Liver (tissue), 9 donors: ENCODE measurements around the gene CDS1. TPM values are rescaled to one million over a fixed set of nuclear protein-coding genes. Genes with fewer than 3 reads are reported as not detected.

Experiments
- DNase-seq: peaks from one replicate; pipeline ENCODE4 v3.0.0-alpha.2; 2017; ENCODE audit warnings: low spot score
- H3K27ac ChIP-seq, 2 donors: one replicate each; pipeline ENCODE4 v1.7.0; 2013; ENCODE audit warnings: inconsistent platforms in 2 of 2, low read length in 2 of 2, control low read depth in 1 of 2, low read depth in 1 of 2, mild to moderate bottlenecking in 1 of 2
- H3K27me3 ChIP-seq, 4 donors: one replicate each; pipeline versions ENCODE4 v1.6.1 to v1.7.0; 2013; ENCODE audit warnings: low read length in 3 of 4, inconsistent platforms in 1 of 4, mild to moderate bottlenecking in 1 of 4, moderate library complexity in 1 of 4; ENCODE audit not compliant: control insufficient read depth in 4 of 4, insufficient read depth in 4 of 4
- H3K36me3 ChIP-seq, 4 donors: one replicate each; pipeline versions ENCODE4 v1.6.1 to v1.7.0; 2013; ENCODE audit warnings: low read length in 3 of 4, mild to moderate bottlenecking in 3 of 4, low read depth in 1 of 4, moderate library complexity in 1 of 4; ENCODE audit not compliant: control insufficient read depth in 4 of 4, insufficient read depth in 3 of 4
- H3K4me1 ChIP-seq, 4 donors: one replicate each; pipeline versions ENCODE4 v1.6.1 to v1.7.0; 2013; ENCODE audit warnings: low read length in 3 of 4, mild to moderate bottlenecking in 3 of 4, moderate library complexity in 1 of 4; ENCODE audit not compliant: control insufficient read depth in 4 of 4, insufficient read depth in 4 of 4
- H3K4me3 ChIP-seq, 3 donors: one replicate each; pipeline versions ENCODE4 v1.6.1 to v1.7.0; 2013; ENCODE audit warnings: low read length in 3 of 3, control low read depth in 1 of 3, low read depth in 1 of 3, mild to moderate bottlenecking in 1 of 3
- H3K9ac ChIP-seq, 2 donors: one replicate each; pipeline ENCODE4 v1.7.0; 2013; ENCODE audit warnings: low read length in 2 of 2, mild to moderate bottlenecking in 2 of 2, moderate library complexity in 2 of 2, control low read depth in 1 of 2, low read depth in 1 of 2
- H3K9me3 ChIP-seq, 4 donors: one replicate each; pipeline versions ENCODE4 v1.6.1 to v1.7.0; 2013; ENCODE audit warnings: low read length in 3 of 4; ENCODE audit not compliant: control insufficient read depth in 4 of 4
- EGR1 ChIP-seq, 2 donors: IDR thresholded peaks; 2 replicates each; pipeline ENCODE4 v1.6.1; 2016 to 2018; ENCODE audit warnings: antibody characterized with exemption in 2 of 2, low read depth in 2 of 2
- FOXA2 ChIP-seq: IDR thresholded peaks from 2 replicates; pipeline ENCODE4 v1.6.1; 2016; ENCODE audit warnings: antibody characterized with exemption
- GABPA ChIP-seq, 2 donors: IDR thresholded peaks in 1 of 2; conservative IDR thresholded peaks in 1 of 2; 2 replicates each; pipeline ENCODE4 v1.6.1; 2016; ENCODE audit warnings: antibody characterized with exemption in 2 of 2, mild to moderate bottlenecking in 1 of 2, moderate library complexity in 1 of 2
- HNF4A ChIP-seq, 2 donors: conservative IDR thresholded peaks; 2 replicates each; pipeline ENCODE4 v1.6.1; 2016; ENCODE audit warnings: antibody characterized with exemption in 2 of 2, mild to moderate bottlenecking in 2 of 2
- HNF4G ChIP-seq: IDR thresholded peaks from 2 replicates; pipeline ENCODE4 v1.6.1; 2016; ENCODE audit warnings: antibody characterized with exemption
- NR2F2 ChIP-seq: IDR thresholded peaks from 2 replicates; pipeline ENCODE4 v1.6.1; 2016; ENCODE audit warnings: antibody characterized with exemption
- RAD21 ChIP-seq, 2 donors: IDR thresholded peaks; 2 replicates each; pipeline ENCODE4 v1.6.1; 2016; ENCODE audit warnings: antibody characterized with exemption in 2 of 2, mild to moderate bottlenecking in 2 of 2
- RXRA ChIP-seq, 2 donors: IDR thresholded peaks; 2 replicates each; pipeline ENCODE4 v1.6.1; 2017 to 2018; ENCODE audit warnings: antibody characterized with exemption in 2 of 2, mild to moderate bottlenecking in 1 of 2
- SP1 ChIP-seq: IDR thresholded peaks from 2 replicates; pipeline ENCODE4 v1.6.1; 2018; ENCODE audit warnings: antibody characterized with exemption, mild to moderate bottlenecking
- TAF1 ChIP-seq: conservative IDR thresholded peaks from 2 replicates; pipeline ENCODE4 v1.6.1; 2016; ENCODE audit warnings: antibody characterized with exemption, mild to moderate bottlenecking
- YY1 ChIP-seq: IDR thresholded peaks from 2 replicates; pipeline ENCODE4 v1.6.1; 2016; ENCODE audit warnings: antibody characterized with exemption, mild to moderate bottlenecking
- WGBS: extraction: QIAGEN DNeasy Blood & Tissue Kit; methylation state at CpG from one replicate; pipeline ENCODE4 v1.1.7; 2013; 5-methylcytosine and 5-hydroxymethylcytosine counted together
- polyA plus RNA-seq, 2 donors: library from polyadenylated mRNA; stranded (reverse) in 1 of 2; unstranded in 1 of 2; fragments of 200-250 nt in 1 of 2; fragments of >200 nt in 1 of 2; fragmentation: Nextera tagmentation in 1 of 2; extraction: Ambion mirVana in 1 of 2; gene quantifications; one replicate each; pipeline versions ENCODE4 v1.2.1 to v1.2.3, GENCODE V29; 2013 to 2015
- total RNA-seq, 2 donors: library from RNA; depleted of rRNA; stranded (reverse); fragments of >200 nt; gene quantifications; one replicate each; pipeline ENCODE4 v1.2.3, GENCODE V29; 2014
- TF ChIP-seq, protein P1 (sequence below): fragments of 150-350 bp; IDR thresholded peaks from 2 replicates; pipeline ENCODE4 v1.5.1; 2017; ENCODE audit warnings: improper control_type of control experiment, low read depth, low read length; ENCODE audit not compliant: missing input control
- TF ChIP-seq, protein P2 (sequence below): IDR thresholded peaks from 2 replicates; pipeline ENCODE4 v1.6.1; 2016; ENCODE audit warnings: antibody characterized with exemption
- TF ChIP-seq, protein P3 (sequence below): IDR thresholded peaks from 2 replicates; pipeline ENCODE4 v1.6.1; 2016; ENCODE audit warnings: antibody characterized with exemption, mild to moderate bottlenecking
- TF ChIP-seq, protein P4 (sequence below): IDR thresholded peaks from 2 replicates; pipeline ENCODE4 v1.6.1; 2016; ENCODE audit warnings: antibody characterized with exemption
- TF ChIP-seq, protein P5 (sequence below): IDR thresholded peaks from 2 replicates; pipeline ENCODE4 v1.6.1; 2016; ENCODE audit warnings: antibody characterized with exemption
- donor health status: healthy.
- donor health status: healthy.
- donor health status: healthy.
- donor health status: healthy.
- donor health status: healthy.

The CDS1 gene
- total and polyA plus RNA-seq, 4 donors, result 0.56 to 3.6 (median 0.78) TPM

DNA sequence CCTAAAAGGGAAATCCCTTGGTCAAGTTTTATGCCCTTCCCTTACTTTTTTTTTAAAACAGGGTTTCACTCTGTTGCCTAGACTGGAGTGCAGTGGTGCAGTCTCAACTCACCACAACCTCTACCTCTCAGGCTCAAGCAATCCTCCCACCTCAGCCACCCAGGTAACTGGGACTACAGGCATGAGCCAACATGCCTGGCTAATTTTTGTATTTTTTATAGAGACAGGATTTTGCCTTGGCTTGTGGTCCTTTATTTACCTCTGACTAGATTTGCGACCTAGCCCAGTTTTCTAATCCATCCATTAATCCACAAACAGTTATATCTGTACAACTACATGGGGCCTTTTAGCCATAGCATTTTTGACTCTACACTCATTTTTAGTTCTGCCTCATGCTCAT is 23.7 kb downstream of the CDS1 start:
- no peak for TF ChIP-seq EGR1 (IDR thresholded peaks at IDR 0.05; ENCODE audit: low read depth in 2 of 2)
- no peak for TF ChIP-seq RXRA (IDR thresholded peaks at IDR 0.05)
- no peak for TF ChIP-seq GABPA (IDR thresholded peaks at IDR 0.05 in 1 of 2, conservative IDR thresholded peaks at IDR 0.05 in 1 of 2)
- no peak for TF ChIP-seq SP1
- no peak for TF ChIP-seq FOXA2
- TF ChIP-seq HNF4G, result no peak
- TF ChIP-seq YY1, result no peak
- TF ChIP-seq, protein P1, sequence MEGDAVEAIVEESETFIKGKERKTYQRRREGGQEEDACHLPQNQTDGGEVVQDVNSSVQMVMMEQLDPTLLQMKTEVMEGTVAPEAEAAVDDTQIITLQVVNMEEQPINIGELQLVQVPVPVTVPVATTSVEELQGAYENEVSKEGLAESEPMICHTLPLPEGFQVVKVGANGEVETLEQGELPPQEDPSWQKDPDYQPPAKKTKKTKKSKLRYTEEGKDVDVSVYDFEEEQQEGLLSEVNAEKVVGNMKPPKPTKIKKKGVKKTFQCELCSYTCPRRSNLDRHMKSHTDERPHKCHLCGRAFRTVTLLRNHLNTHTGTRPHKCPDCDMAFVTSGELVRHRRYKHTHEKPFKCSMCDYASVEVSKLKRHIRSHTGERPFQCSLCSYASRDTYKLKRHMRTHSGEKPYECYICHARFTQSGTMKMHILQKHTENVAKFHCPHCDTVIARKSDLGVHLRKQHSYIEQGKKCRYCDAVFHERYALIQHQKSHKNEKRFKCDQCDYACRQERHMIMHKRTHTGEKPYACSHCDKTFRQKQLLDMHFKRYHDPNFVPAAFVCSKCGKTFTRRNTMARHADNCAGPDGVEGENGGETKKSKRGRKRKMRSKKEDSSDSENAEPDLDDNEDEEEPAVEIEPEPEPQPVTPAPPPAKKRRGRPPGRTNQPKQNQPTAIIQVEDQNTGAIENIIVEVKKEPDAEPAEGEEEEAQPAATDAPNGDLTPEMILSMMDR, result no peak
- no peak for TF ChIP-seq NR2F2
- TF ChIP-seq RAD21 (IDR thresholded peaks at IDR 0.05), result no peak
- no peak for TF ChIP-seq TAF1
- no peak for TF ChIP-seq HNF4A (conservative IDR thresholded peaks at IDR 0.05)
- TF ChIP-seq, protein P2, sequence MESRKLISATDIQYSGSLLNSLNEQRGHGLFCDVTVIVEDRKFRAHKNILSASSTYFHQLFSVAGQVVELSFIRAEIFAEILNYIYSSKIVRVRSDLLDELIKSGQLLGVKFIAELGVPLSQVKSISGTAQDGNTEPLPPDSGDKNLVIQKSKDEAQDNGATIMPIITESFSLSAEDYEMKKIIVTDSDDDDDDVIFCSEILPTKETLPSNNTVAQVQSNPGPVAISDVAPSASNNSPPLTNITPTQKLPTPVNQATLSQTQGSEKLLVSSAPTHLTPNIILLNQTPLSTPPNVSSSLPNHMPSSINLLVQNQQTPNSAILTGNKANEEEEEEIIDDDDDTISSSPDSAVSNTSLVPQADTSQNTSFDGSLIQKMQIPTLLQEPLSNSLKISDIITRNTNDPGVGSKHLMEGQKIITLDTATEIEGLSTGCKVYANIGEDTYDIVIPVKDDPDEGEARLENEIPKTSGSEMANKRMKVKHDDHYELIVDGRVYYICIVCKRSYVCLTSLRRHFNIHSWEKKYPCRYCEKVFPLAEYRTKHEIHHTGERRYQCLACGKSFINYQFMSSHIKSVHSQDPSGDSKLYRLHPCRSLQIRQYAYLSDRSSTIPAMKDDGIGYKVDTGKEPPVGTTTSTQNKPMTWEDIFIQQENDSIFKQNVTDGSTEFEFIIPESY, result no peak
- TF ChIP-seq, protein P3, sequence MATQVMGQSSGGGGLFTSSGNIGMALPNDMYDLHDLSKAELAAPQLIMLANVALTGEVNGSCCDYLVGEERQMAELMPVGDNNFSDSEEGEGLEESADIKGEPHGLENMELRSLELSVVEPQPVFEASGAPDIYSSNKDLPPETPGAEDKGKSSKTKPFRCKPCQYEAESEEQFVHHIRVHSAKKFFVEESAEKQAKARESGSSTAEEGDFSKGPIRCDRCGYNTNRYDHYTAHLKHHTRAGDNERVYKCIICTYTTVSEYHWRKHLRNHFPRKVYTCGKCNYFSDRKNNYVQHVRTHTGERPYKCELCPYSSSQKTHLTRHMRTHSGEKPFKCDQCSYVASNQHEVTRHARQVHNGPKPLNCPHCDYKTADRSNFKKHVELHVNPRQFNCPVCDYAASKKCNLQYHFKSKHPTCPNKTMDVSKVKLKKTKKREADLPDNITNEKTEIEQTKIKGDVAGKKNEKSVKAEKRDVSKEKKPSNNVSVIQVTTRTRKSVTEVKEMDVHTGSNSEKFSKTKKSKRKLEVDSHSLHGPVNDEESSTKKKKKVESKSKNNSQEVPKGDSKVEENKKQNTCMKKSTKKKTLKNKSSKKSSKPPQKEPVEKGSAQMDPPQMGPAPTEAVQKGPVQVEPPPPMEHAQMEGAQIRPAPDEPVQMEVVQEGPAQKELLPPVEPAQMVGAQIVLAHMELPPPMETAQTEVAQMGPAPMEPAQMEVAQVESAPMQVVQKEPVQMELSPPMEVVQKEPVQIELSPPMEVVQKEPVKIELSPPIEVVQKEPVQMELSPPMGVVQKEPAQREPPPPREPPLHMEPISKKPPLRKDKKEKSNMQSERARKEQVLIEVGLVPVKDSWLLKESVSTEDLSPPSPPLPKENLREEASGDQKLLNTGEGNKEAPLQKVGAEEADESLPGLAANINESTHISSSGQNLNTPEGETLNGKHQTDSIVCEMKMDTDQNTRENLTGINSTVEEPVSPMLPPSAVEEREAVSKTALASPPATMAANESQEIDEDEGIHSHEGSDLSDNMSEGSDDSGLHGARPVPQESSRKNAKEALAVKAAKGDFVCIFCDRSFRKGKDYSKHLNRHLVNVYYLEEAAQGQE, result no peak
- TF ChIP-seq, protein P4, sequence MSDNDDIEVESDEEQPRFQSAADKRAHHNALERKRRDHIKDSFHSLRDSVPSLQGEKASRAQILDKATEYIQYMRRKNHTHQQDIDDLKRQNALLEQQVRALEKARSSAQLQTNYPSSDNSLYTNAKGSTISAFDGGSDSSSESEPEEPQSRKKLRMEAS, result no peak
- Histone ChIP-seq H3K4me1 (no peaks in the 10 kb centered on the region), H3K27ac (no peak overlapping the region), H3K36me3 (no peaks in the 10 kb centered on the region), H3K27me3 (no peaks in the 10 kb centered on the region), H3K9ac (no peak overlapping the region), H3K4me3 (no peak overlapping the region), H3K9me3 (no peaks in the 10 kb centered on the region)
- 92% methylated on average over 1 of the region's 1 CpG for whole genome bisulfite sequencing
- DNase-seq, result no peak

DNA sequence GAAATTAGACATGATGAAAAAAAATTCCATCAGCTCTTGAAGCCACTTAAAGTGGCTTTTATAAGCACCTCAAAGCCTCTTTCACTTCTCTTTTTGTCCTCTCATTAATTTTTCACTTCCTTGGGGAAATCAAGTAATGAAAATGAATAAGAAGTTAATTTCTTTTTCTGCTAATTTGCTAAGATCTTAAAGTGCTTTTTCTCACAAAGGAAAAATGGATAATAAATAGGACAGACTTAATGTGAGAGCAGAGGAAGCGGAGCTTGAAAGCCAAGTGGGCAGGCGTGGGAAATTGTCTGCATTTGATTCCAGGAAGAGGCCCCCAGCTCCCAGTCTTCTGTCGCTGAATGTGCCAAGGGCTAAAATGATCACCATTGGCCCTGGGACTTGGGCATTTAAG is 28.6 kb downstream of the CDS1 start:
- Histone ChIP-seq H3K9me3 (no peaks in the 10 kb centered on the region), H3K36me3 (no peaks in the 10 kb centered on the region), H3K4me1 (no peaks in the 10 kb centered on the region), H3K4me3 (no peak overlapping the region), H3K27ac (no peak overlapping the region), H3K9ac (no peak overlapping the region), H3K27me3 (no peaks in the 10 kb centered on the region)
- no peak for DNase-seq
- 90% methylated on average over 3 of the region's 3 CpGs for WGBS
- TF ChIP-seq, protein P5, sequence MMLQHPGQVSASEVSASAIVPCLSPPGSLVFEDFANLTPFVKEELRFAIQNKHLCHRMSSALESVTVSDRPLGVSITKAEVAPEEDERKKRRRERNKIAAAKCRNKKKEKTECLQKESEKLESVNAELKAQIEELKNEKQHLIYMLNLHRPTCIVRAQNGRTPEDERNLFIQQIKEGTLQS, result no peak
- no peak for TF ChIP-seq GABPA (IDR thresholded peaks at IDR 0.05 in 1 of 2, conservative IDR thresholded peaks at IDR 0.05 in 1 of 2)
- TF ChIP-seq, protein P1, result no peak
- TF ChIP-seq FOXA2, result no peak
- TF ChIP-seq, protein P3, result no peak
- TF ChIP-seq EGR1 (IDR thresholded peaks at IDR 0.05; ENCODE audit: low read depth in 2 of 2), result no peak
- TF ChIP-seq, protein P2, result no peak
